Esophagus (tissue), 2 donors: ENCODE measurements around the gene TMEM269. TPM values are rescaled to one million over a fixed set of nuclear protein-coding genes. Genes with fewer than 3 reads are reported as not detected.

ENCODE experiments used
- H3K27ac ChIP-seq, 2 donors: one replicate each; pipeline ENCODE4 v1.5.1; 2013; ENCODE audit warnings: low read depth in 2 of 2, mild to moderate bottlenecking in 2 of 2, inconsistent platforms in 1 of 2, low read length in 1 of 2, moderate library complexity in 1 of 2
- H3K27me3 ChIP-seq, 2 donors: one replicate each; pipeline ENCODE4 v1.6.1; 2013; ENCODE audit warnings: low read length in 2 of 2, control low read depth in 1 of 2, mild to moderate bottlenecking in 1 of 2; ENCODE audit not compliant: insufficient read depth in 2 of 2, control insufficient read depth in 1 of 2
- H3K36me3 ChIP-seq, 2 donors: one replicate each; pipeline ENCODE4 v1.6.1; 2013; ENCODE audit warnings: low read length in 1 of 2; ENCODE audit not compliant: control insufficient read depth in 2 of 2, insufficient read depth in 2 of 2
- H3K4me1 ChIP-seq, 2 donors: one replicate each; pipeline ENCODE4 v1.6.1; 2013; ENCODE audit warnings: low read length in 1 of 2; ENCODE audit not compliant: control insufficient read depth in 2 of 2, insufficient read depth in 2 of 2
- H3K4me3 ChIP-seq, 2 donors: one replicate each; pipeline ENCODE4 v1.5.1; 2013; ENCODE audit warnings: low read length in 2 of 2, mild to moderate bottlenecking in 2 of 2, low read depth in 1 of 2, moderate library complexity in 1 of 2
- H3K9me3 ChIP-seq, 2 donors: one replicate each; pipeline ENCODE4 v1.6.1; 2013; ENCODE audit warnings: mild to moderate bottlenecking in 2 of 2, low read depth in 1 of 2, low read length in 1 of 2, moderate library complexity in 1 of 2; ENCODE audit not compliant: control insufficient read depth in 2 of 2, insufficient read depth in 1 of 2
- WGBS, 2 donors: extraction: QIAGEN DNeasy Blood & Tissue Kit; methylation state at CpG; one replicate each; pipeline ENCODE4 v1.1.7; 2013; 5-methylcytosine and 5-hydroxymethylcytosine counted together
- polyA plus RNA-seq, 2 donors: library from polyadenylated mRNA; stranded (reverse); fragments of 200-250 nt; gene quantifications; one replicate each; pipeline ENCODE4 v1.2.3, GENCODE V29; 2013
- donor health status: healthy with polysubstance abuse.
- donor health status: Bipolar disorder and iron deficiency.

TMEM269 gene
- polyA plus RNA-seq, 2 donors: 0.01 to 0.04 TPM

DNA sequence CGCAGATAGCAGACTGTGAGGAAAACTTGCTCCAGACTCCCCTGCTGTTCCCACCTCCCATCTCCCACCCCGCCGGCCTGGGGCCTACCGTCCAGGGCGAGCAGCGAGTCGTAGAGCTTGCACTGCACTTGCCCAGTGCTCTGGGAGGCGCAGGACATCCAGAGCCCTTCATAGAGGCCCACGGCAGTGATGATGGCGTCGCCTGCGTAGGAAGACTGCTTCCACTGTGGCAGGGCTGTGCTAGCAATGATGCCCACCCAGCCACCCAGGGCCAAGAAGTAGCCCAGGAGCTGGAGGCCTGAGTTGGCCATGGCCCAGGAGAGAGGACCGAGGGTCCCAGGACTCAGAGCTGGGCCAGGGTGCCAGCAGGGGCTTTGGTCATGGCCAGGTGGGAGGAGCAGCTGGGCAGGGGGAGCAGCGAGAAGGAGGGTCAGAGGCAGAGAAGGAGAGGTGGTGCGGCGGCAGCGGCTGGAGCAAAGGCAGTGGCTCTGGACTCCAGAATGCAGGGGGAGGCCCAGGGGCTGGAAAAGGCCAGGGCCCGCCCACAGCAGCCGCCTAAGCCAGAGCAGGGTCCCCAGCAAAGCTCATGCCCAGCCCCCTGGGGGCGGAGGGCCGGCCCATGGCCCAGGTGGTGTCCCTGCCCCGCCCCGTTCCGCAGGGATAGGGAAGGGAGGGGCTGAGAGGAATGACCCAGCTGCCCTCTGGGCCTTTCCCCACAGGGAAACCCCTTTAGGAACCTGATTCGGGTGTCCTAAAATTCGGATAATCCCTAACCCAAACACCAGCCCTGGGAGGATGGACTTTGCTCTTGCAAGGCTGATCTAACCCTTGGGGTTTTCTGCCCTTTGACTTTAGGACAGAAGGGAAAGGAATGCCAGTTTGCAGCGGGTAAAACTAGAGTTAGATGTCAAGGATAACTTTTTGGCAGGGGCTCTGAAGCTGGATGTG, 44.8 kb upstream of the TMEM269 start, which contains the start of gene CLDN19:
Gene CLDN19, minus strand, starts transcription at position 484 of the 948 bp plus-strand sequence. Its CDS starts 173 bp downstream, at position 311.
- Histone ChIP-seq H3K36me3 (no peaks in the 10 kb centered on the region), H3K27me3 (no peaks in the 10 kb centered on the region), H3K4me1 (peaks cover 4 to 30% of the 10 kb centered on the region in 2 donors), H3K9me3 (no peaks in the 10 kb centered on the region), H3K4me3 (no peak within 1 kb of the TSS), H3K27ac (no peak within 1 kb of the TSS)
- 68 to 69% methylated on average over 24 to 27 of the region's 27 CpGs for WGBS, 2 donors

DNA sequence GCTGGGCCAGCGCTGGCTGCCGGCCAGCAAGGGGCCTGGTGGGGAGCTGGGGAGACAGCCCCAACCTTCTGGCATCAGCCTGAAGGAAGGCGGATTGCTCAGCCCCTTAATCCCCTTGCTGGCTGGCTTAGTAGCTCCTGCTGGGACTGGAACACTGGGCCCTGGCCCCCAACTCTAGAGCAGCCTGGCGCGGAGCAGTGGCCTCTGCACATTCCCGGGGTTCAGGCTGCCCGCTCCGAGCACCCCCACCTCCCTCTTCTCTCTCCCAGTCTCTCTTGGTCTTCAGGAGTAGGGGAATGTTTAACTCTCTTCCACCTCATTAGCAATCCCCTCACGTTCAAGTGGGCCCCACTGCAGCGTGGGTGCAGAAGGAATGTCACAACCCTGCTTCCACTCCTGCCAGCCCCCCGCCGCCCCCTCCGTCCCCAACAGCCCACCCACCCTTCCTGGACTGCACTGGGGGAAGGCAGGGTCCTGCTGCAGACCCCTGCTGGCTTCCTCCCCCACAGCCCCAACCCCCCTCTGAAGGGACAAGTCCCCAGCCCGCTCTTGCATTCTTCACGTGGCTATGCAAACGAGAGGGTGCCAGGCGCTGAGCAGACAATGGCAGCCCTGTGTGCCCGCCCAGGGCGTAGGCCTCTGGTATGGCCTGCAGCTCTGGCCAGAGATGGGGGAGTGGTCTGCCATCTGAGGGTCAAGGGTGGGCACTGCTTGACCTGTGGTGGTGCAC, 43.8 kb upstream of the TMEM269 start:
- Histone ChIP-seq H3K9me3 (no peaks in the 10 kb centered on the region), H3K27ac (no peak overlapping the region), H3K36me3 (no peaks in the 10 kb centered on the region), H3K27me3 (no peaks in the 10 kb centered on the region), H3K4me1 (peaks cover 4 to 30% of the 10 kb centered on the region in 2 donors), H3K4me3 (no peak overlapping the region)
- WGBS, 2 donors: 70 to 71% methylated on average over 18 to 19 of the region's 19 CpGs

DNA sequence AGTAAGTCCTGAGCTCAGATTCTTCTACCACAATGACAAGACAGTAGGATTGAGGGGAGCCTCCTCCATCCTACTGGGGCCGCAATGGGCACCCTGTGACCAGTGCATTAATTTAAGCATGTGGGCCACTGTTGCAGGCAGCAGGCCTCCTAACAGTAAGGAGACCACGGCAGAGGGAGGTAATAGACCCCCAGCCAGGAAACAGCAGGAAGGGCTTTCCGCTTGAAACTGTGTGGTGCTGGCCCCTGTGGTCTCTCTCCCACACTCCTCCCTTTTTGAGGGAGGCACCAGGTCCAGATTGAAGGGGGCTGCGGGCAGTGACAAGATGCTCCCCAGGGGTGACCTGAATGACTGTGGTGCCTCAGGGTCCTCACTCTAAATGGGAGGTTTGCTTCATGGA, 43.1 kb upstream of the TMEM269 start:
- Histone ChIP-seq H3K27me3 (no peaks in the 10 kb centered on the region), H3K4me1 (peaks cover 4 to 24% of the 10 kb centered on the region in 2 donors), H3K27ac (no peak overlapping the region), H3K9me3 (no peaks in the 10 kb centered on the region), H3K4me3 (no peak overlapping the region), H3K36me3 (no peaks in the 10 kb centered on the region)
- WGBS, 2 donors: 90 to 95% methylated on average over 4 of the region's 4 CpGs

DNA sequence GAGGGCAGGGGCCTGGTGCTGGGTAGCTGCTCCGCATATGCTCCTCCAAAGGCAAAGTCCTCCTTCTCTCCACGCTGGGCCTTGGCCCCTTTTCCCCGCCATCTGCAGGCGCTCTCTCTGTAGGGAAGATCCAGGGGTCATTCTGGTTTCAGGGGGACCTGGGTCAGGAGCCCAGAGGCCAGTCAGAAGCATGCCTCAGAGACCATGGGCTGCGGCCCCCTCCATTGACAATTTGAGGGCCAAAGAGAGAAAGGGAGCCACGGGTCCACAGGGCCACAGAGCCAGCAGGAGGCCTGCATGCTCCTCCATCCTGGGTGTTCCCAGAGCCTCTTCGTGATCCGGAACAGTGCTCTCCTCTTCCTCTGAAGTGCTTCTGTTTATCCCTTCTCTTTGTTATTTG, 42.6 kb upstream of the TMEM269 start:
- 78 to 81% methylated on average over 8 of the region's 8 CpGs for WGBS, 2 donors
- no peak overlapping the region for H3K4me3 ChIP-seq
- peaks cover 4 to 20% of the 10 kb centered on the region in 2 donors for H3K4me1 ChIP-seq
- no peak overlapping the region for H3K27ac ChIP-seq
- H3K27me3 ChIP-seq: no peaks in the 10 kb centered on the region
- H3K36me3 ChIP-seq: no peaks in the 10 kb centered on the region
- H3K9me3 ChIP-seq: no peaks in the 10 kb centered on the region

DNA sequence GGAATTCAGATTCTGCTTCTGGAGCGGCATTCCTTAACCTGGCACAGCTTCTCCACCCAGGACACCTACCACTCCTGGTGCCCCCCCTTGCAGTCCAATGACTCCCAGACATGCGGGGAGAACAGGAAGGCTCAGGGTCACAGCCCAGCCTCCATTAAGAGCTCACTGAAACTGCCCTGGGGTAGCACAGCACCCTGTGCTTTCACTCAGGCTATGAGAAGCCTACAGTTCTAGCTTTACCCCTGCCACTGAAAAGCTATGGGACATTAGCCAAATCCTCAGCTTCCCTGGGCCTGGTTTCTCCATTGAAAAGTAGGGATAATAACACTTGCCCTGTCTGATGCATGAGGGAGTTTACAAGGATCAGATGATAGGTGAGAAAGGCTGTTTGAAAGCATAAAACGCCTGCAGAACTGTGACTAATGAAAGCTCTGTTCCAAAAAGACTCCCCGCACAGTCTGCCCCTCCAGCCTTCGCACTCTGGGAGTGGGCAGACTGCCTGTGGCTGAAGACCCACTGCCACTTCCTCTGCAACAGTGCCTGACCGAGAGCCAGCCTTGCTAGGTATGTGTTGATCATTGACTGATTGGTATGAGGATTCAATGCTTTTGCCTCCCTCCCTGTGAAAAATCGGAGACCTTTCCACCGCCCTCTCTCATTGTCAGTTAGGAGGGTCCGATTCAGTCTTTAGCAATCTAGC, 42.0 kb upstream of the TMEM269 start:
- H3K4me1 ChIP-seq: peaks cover 4 to 17% of the 10 kb centered on the region in 2 donors
- peak overlapping the region; percentile 26 to 33 for H3K27ac ChIP-seq
- no peaks in the 10 kb centered on the region for H3K36me3 ChIP-seq
- WGBS, 2 donors: 53 to 62% methylated on average over 9 of the region's 9 CpGs
- H3K9me3 ChIP-seq: no peaks in the 10 kb centered on the region
- H3K27me3 ChIP-seq: no peaks in the 10 kb centered on the region
- no peak overlapping the region for H3K4me3 ChIP-seq

DNA sequence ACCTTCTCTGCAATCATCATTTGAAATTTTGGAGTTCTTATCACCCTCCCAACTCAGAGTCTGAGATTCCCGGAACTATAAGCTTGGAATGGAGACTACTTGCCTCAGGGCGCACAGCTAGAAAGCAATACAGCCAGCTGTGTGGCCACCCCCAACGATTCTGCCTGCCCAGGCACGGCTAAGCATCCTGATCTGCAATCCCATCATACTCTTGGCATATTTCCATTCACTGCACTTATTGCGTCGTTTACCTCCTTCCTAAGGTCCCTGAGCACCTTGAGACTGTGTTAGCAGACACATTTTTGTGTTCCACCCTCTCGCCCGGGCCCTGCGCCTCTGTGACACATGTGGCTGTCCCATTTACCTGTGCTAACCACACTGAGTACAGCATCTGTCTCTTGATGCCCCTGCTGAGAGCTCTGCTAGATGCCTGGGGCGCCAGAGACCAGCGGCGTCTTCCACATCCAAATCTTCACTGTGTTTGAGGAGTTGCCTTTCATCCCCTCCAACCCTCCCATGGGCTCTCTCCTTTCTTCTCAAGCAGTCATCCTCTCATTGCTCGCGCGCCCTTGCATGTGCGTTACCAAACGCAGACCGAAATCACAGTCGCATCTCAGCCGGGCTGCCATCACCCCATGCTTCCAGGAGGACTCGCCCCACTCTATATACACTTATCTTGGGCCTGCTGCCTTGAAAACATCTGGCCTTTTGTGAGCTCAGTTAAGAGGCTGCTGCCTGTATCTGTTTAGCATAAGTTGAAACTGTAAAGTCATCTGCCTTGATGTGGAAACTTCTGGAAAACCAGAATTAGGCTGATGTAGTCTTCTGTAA, 41.3 kb upstream of the TMEM269 start:
- peaks cover 0 to 2% of the 10 kb centered on the region in 2 donors for H3K36me3 ChIP-seq
- H3K27ac ChIP-seq: peak overlapping the region; percentile 26 to 33
- H3K27me3 ChIP-seq: no peaks in the 10 kb centered on the region
- no peak overlapping the region for H3K4me3 ChIP-seq
- 64 to 68% methylated on average over 21 of the region's 21 CpGs for WGBS, 2 donors
- H3K4me1 ChIP-seq: peaks cover 4 to 15% of the 10 kb centered on the region in 2 donors
- H3K9me3 ChIP-seq: no peaks in the 10 kb centered on the region

DNA sequence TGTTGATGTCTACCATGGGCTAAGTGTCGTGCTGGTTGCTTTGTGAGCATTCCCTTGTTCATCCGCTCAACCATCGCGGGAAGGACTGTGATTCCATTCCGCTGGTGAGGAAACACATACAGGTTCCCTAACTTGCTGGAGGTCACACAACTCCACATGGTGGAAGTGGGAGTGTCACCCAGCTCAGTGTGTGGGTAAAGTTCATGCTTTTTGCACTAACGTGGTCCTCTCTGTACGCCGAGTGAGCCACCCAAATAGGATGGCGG, 40.7 kb upstream of the TMEM269 start:
- 94 to 96% methylated on average over 9 of the region's 9 CpGs for WGBS, 2 donors

DNA sequence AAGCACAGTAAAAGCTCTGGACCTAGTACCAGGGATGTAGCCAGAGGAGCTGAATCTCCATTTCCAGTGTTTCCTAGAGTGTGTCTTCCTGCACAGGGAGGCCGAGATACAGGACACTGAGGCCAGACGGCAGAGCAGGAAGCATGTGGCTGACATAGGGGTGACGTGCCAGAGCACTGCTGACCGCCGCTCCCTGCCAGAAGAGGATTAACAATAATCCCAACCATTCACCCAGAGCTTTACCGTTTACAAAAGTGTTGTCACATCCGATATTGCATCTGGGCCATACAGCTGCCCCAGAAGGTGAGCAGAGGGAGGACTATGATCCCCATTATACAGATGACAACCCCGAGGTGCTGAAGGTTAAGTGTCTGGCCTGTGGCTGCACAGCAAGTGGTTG, 38.9 kb upstream of the TMEM269 start:
- no peak overlapping the region for H3K4me3 ChIP-seq
- peaks cover 0 to 14% of the 10 kb centered on the region in 2 donors for H3K36me3 ChIP-seq
- H3K27me3 ChIP-seq: no peaks in the 10 kb centered on the region
- H3K27ac ChIP-seq: no peak overlapping the region
- H3K9me3 ChIP-seq: no peaks in the 10 kb centered on the region
- 40 to 66% methylated on average over 8 of the region's 8 CpGs for WGBS, 2 donors
- H3K4me1 ChIP-seq: peaks cover 0 to 12% of the 10 kb centered on the region in 2 donors

More for the DNA sequence above, 40.7 kb upstream of the TMEM269 start:
- H3K27me3 ChIP-seq: no peaks in the 10 kb centered on the region
- no peak overlapping the region for H3K4me3 ChIP-seq
- peaks cover 0 to 6% of the 10 kb centered on the region in 2 donors for H3K36me3 ChIP-seq
- no peaks in the 10 kb centered on the region for H3K9me3 ChIP-seq
- peaks cover 4 to 16% of the 10 kb centered on the region in 2 donors for H3K4me1 ChIP-seq
- H3K27ac ChIP-seq: no peak overlapping the region
